GM23248 (cell line): ENCODE results near the gene UBALD2.
"Not testable (repeated sequence)": the region's sequence is repeated elsewhere in the genome, so short reads cannot be mapped to it uniquely, and the experiment has no call there.

ENCODE experiments used
- EZH2 ChIP-seq: fragments of 200-600 bp; sonication (generic); IDR thresholded peaks from 2 replicates; pipeline ENCODE4 v1.6.1; 2018; ENCODE audit warnings: antibody characterized with exemption, mild to moderate bottlenecking; ENCODE audit not compliant: insufficient read depth, poor library complexity, severe bottlenecking
- EZH2phosphoT487 ChIP-seq: fragments of 200-600 bp; sonication (generic); IDR thresholded peaks from 2 replicates; pipeline ENCODE4 v1.6.1; 2018; ENCODE audit warnings: antibody characterized with exemption, moderate library complexity, mild to moderate bottlenecking, low read depth; ENCODE audit not compliant: insufficient read depth

DNA sequence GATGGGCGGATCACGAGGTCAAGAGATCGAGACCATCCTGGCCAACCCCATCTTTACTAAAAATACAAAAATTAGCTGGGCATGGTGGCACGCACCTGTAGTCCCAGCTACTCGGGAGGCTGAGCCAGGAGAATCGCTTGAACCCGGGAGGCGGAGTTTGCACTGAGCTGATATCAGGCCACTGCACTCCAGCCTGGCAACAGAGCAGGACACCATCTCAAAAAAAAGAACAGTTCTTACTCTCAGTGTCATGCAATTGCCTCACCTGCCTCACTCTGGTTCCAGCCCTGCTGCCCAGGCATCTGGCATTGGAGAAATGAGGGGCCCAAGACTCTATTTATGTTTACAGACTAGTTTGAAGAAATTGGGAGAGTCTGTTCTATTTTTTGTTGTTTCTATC lies 20.4 kb upstream of the UBALD2 start:
- not testable (repeated sequence) for TF ChIP-seq EZH2, EZH2phosphoT487
